IPS-15b (cell line): ENCODE data around the gene RPS6KC1.
"Not testable (repeated sequence)": the region's sequence is repeated elsewhere in the genome, so short reads cannot be mapped to it uniquely, and the experiment has no call there.

ENCODE experiments used
- H3K27me3 ChIP-seq: one replicate; pipeline ENCODE4 v1.6.1; 2013; ENCODE audit warnings: low read length; ENCODE audit not compliant: control insufficient read depth, insufficient read depth
- H3K36me3 ChIP-seq: one replicate; pipeline ENCODE4 v1.6.1; 2013; ENCODE audit warnings: low read length; ENCODE audit not compliant: control insufficient read depth, insufficient read depth
- H3K4me1 ChIP-seq: one replicate; pipeline ENCODE4 v1.6.1; 2013; ENCODE audit warnings: mild to moderate bottlenecking, low read length; ENCODE audit not compliant: control insufficient read depth, insufficient read depth
- H3K4me3 ChIP-seq: one replicate; pipeline ENCODE4 v1.5.1; 2013; ENCODE audit warnings: low read depth, low read length
- H3K9ac ChIP-seq: one replicate; pipeline ENCODE4 v1.6.1; 2013; ENCODE audit warnings: low read depth, mild to moderate bottlenecking, low read length
- H3K9me3 ChIP-seq: one replicate; pipeline ENCODE4 v1.6.1; 2013; ENCODE audit warnings: mild to moderate bottlenecking, low read length; ENCODE audit not compliant: control insufficient read depth, insufficient read depth

RPS6KC1 gene

DNA sequence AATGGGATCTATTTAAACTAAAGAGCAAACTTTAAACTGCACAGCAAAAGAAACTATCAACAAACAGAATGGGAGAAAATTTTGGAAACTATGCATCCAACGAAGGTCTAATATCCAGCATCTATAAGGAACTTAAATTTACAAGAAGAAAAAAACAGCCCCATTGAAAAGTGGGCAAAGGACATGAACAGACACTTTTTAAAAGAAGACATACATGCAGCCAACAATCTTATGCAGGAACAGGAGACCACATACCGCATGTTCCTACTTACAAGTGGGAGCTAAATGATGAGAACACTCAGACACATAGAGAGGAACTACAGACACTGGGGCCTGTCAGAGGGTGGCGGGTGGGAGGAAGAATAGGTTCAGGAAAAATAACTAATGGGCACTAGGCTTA lies 149.6 kb downstream of the RPS6KC1 start:
- Histone ChIP-seq H3K4me1 (no peaks in the 10 kb centered on the region), H3K36me3 (no peaks in the 10 kb centered on the region), H3K9me3 (no peaks in the 10 kb centered on the region), H3K9ac (no peak overlapping the region), H3K4me3 (no peak overlapping the region), H3K27me3 (no peaks in the 10 kb centered on the region)

DNA sequence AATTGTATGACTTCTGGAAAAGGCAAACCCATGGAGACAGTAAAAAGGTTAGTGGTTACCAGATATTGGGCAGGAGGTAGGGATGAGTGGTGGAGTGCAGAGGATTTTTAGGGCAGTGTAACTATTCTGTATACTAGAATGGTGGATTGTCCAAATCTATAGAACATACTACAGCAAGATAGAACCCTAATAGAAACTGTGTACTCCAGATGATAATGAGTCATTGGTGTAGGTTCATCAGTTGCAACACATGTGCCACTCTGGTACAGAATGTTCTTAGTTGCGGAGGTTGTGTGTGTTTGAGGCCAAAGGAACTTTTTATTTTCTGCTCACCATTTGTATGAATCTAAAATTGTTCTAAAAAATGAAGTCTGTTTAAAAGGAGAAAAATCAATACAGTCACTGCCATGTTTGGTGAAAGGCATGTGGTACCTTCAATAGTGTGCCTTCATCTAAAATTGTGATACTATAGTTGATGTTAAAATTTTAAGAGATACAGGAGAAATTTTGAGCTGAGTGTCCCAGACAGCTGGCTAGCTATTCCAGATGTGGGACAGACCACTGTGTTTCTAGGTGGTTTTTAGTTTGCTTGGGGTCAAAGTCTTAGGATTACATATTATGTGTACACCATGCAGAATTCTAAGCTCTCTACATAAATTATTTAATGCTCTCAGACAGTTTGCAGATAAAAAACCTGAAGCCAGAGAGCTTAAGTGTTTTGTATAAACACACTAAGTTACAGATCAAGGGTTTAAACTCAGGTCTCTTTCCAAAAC lies 150.5 kb downstream of the RPS6KC1 start:
- Histone ChIP-seq H3K27me3 (no peaks in the 10 kb centered on the region), H3K4me1 (no peaks in the 10 kb centered on the region), H3K36me3 (no peaks in the 10 kb centered on the region), H3K9ac (no peak overlapping the region), H3K9me3 (no peaks in the 10 kb centered on the region), H3K4me3 (no peak overlapping the region)

DNA sequence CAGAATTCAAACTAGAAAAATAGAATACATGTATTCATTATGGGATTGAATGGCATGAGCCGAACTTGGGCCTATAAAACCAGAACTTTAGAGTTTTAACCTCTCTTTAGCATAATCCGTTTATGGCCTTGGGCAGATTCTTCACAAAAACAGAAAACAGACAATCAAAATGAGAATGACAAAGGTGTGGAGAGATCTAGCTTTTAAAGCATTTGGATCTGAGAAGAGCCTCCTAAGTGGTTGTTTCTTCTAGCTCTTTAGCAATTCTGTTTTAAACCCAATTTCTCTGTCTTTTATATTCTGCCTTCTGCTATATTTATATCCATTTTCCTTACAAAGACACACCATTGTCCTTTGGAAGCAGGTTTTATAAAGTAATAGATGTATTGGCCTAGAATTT lies 160.2 kb downstream of the RPS6KC1 start:
- Histone ChIP-seq H3K9me3 (no peaks in the 10 kb centered on the region), H3K4me3 (no peak overlapping the region)

DNA sequence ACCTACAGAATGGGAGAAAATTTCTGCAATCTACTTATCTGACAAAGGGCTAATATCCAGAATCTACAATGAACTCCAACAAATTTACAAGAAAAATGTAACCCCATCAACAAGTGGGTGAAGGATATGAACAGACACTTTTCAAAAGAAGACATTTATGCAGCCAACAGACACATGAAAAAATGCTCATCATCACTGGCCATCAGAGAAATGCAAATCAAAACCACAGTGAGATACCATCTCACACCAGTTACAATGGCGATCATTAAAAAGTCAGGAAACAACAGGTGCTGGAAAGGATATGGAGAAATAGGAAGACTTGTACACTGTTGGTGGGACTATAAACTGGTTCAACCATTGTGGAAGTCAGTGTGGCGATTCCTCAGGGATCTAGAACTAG lies 168.0 kb downstream of the RPS6KC1 start:
- H3K4me3 ChIP-seq, H3K9me3 ChIP-seq, H3K27me3 ChIP-seq, H3K4me1 ChIP-seq, H3K36me3 ChIP-seq, H3K9ac ChIP-seq: not testable (repeated sequence)

More for the DNA sequence above, 160.2 kb downstream of the RPS6KC1 start:
- H3K36me3 ChIP-seq: peaks cover 5% of the 10 kb centered on the region
- H3K4me1 ChIP-seq: no peaks in the 10 kb centered on the region
- no peaks in the 10 kb centered on the region for H3K27me3 ChIP-seq
- H3K9ac ChIP-seq: no peak overlapping the region

DNA sequence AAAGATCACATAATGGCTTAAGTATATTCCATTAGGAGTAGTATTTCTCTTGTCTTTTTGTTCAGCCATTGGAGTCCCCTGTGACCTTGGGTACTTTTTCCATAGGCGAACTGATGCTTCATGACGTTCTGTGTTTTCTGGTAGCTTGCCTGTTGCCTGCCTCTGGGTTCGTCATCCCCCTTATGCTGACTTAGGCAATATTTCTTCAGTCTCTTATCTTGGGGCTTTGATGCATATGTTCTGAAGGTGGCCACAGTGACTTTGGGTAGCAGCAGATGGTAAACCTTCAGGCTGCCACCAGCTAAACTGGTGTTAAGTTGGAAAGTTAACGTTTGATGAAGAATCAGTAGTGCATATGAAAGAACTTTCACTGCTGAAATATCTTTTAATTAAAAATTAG lies 170.2 kb downstream of the RPS6KC1 start:
- Histone ChIP-seq H3K4me3 (no peak overlapping the region), H3K9me3 (no peaks in the 10 kb centered on the region)

DNA sequence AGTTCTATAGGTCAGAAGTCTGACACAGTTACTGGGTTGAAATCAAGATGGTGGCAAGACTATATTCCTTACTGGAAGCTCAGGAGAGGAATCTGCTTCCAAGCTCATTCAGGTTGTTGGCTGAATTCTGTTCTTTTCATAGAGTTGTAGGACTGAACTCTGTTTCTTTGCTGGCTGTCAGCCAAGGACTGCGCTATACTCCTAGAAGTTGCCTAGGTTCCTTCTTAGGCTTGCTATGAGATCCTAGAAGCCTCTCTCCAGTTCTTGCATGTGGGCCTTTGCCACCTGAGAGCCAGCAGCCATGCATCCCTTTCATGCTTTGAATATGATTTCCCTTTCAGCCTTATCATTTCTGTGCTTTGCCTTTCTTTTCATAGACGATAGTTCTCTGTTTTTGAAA lies 176.4 kb downstream of the RPS6KC1 start:
- no peak overlapping the region for H3K9ac ChIP-seq
- peaks cover 14% of the 10 kb centered on the region for H3K4me1 ChIP-seq
- H3K36me3 ChIP-seq: no peaks in the 10 kb centered on the region
- H3K9me3 ChIP-seq: no peaks in the 10 kb centered on the region
- no peaks in the 10 kb centered on the region for H3K27me3 ChIP-seq
- H3K4me3 ChIP-seq: no peak overlapping the region

More for the DNA sequence above, 170.2 kb downstream of the RPS6KC1 start:
- Histone ChIP-seq H3K4me1 (no peaks in the 10 kb centered on the region), H3K36me3 (no peaks in the 10 kb centered on the region), H3K9ac (no peak overlapping the region), H3K27me3 (no peaks in the 10 kb centered on the region)

DNA sequence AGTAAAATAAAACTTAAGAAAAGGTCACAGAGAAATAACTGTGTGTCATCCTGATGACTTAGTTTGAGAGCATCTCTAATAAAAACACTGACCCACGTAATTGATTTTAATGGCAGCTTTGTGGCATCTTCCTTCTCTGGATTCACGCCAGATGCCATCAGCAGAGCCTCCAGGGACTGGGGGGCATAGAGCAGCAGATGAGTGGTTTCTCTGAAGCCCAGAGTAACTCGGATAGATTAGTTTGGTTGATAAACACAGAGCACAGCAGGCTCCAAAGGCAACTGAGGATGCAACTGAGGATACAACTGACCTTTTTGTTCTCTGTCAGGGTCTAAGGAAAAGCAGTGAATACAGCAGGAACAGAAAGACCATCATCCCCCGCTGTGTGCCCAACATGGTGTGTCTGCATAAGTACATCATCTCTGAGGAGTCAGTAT lies 180.8 kb downstream of the RPS6KC1 start:
- Histone ChIP-seq H3K4me3 (no peak overlapping the region), H3K9ac (no peak overlapping the region), H3K9me3 (no peaks in the 10 kb centered on the region), H3K36me3 (no peaks in the 10 kb centered on the region), H3K27me3 (no peaks in the 10 kb centered on the region), H3K4me1 (peaks cover 17% of the 10 kb centered on the region)

DNA sequence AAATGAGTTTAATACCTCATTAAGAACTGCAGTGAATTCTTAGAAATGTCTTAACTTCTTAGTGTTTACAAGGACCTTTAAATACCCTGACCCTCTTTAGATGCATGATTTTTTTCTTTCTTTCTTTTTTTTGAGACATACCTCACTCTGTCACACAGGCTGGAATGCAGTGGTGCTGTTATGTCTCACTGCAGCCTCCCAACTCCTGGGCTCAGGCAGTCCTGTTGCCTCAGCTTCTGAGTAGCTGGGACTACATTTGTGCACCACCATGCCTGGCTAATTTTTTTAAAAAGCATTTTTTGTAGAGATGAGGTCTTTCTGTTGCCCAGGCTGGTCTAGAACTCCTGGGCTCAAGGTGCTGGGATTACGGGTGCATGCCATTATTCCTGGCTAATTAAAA lies 191.8 kb downstream of the RPS6KC1 start:
- Histone ChIP-seq H3K9ac (no peak overlapping the region), H3K9me3 (no peaks in the 10 kb centered on the region), H3K36me3 (no peaks in the 10 kb centered on the region), H3K4me3 (no peak overlapping the region), H3K27me3 (no peaks in the 10 kb centered on the region), H3K4me1 (peaks cover 8% of the 10 kb centered on the region)

DNA sequence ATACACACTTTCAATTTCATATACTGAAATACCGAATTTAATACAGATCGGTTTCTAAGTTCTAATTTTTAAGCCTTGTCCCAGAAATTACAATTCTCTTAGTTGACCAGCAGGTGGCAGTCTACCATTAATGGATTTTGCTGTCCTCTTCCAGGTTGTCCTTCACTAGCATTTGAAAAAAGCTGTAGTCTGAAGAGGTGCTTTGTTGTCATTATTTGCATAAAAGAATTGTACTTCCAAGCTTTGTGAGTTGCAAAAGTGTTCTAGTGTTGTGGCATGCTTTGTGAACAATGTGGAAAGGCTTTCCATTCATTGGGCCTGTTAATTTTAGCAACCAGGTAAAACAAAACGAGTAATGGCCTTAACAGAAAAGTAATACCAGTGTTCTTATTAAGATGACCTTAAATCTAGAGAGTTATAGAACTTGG lies 193.6 kb downstream of the RPS6KC1 start:
- no peak overlapping the region for H3K4me3 ChIP-seq
- H3K4me1 ChIP-seq: peaks cover 8% of the 10 kb centered on the region
- H3K9ac ChIP-seq: no peak overlapping the region

DNA sequence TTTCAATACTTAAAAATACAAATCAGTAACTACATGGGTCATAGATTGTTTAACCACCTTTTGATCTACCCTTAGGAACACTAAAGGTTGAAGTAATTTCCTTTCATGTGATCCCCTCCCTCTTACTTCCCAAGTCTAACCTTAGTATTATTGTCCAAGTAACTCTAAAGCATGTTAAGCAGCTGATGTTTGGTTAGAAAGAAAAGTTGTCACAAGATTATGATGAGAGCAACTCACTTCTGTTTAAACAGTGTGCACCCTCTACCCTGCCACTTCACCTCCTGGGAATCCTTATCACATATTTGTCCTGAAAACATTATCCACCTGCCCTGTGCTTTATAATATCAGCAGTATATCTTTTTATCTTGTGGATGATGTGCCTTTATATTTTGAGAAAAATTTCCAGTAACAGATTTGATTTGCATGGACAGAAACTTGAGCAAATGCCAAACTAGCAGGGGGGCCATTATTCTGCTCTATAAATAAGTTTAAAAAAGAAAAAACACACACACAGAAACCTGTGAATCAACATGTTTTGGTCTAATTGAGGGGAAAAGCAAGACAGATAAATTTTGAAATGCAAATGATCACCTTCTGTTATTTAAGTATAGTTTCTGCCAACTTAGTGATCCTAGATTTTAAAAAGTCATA lies 194.3 kb downstream of the RPS6KC1 start:
- H3K27me3 ChIP-seq: no peaks in the 10 kb centered on the region
- H3K4me1 ChIP-seq: peaks cover 8% of the 10 kb centered on the region
- H3K4me3 ChIP-seq: no peak overlapping the region
- no peaks in the 10 kb centered on the region for H3K9me3 ChIP-seq
- H3K36me3 ChIP-seq: no peaks in the 10 kb centered on the region
- H3K9ac ChIP-seq: no peak overlapping the region

More for the DNA sequence above, 193.6 kb downstream of the RPS6KC1 start:
- no peaks in the 10 kb centered on the region for H3K27me3 ChIP-seq
- no peaks in the 10 kb centered on the region for H3K9me3 ChIP-seq
- no peaks in the 10 kb centered on the region for H3K36me3 ChIP-seq

DNA sequence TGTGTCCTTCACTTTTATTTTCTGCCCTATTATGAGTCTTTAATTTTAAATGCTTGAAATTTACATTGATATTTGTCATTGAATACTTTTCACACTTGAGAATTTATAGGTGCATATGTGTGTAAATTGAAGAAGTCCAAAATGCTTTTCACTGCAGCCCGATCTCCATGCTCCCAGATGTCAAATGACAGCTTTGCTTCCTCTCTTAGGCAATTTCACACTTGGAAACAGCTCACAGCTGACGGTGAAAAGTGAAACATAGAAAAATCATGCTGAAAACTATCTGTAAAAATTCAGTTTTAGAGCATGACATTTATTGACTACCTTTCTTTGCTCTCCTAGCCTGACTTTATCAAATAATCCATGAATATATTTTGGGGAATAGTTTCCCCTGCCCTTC lies 196.0 kb downstream of the RPS6KC1 start:
- Histone ChIP-seq H3K4me1 (peaks cover 8% of the 10 kb centered on the region), H3K36me3 (no peaks in the 10 kb centered on the region), H3K4me3 (no peak overlapping the region), H3K9ac (no peak overlapping the region), H3K9me3 (no peaks in the 10 kb centered on the region), H3K27me3 (no peaks in the 10 kb centered on the region)

DNA sequence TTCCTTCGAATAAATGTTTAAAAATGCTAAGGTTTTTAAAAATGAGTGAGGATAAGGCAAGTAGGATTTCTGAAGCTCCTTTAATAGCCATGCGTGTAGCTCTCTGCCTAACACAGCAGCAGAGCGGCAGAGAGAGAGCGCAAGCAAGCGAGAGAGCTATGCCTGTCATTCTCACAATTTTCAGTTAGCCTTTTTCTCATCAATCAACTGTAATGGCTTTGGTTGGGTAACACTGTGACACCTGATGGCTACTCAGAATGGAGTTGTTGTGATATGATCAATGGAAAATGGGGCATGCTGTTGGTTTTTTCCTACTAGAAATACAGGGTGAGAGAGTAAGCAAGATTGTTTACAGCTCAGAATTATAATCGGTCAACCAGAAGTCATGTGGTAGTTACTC lies 198.4 kb downstream of the RPS6KC1 start:
- Histone ChIP-seq H3K36me3 (no peaks in the 10 kb centered on the region), H3K9ac (no peak overlapping the region), H3K4me3 (no peak overlapping the region), H3K27me3 (no peaks in the 10 kb centered on the region), H3K9me3 (no peaks in the 10 kb centered on the region), H3K4me1 (peaks cover 8% of the 10 kb centered on the region)
